ENCODE data around the gene TLE7.

DNA sequence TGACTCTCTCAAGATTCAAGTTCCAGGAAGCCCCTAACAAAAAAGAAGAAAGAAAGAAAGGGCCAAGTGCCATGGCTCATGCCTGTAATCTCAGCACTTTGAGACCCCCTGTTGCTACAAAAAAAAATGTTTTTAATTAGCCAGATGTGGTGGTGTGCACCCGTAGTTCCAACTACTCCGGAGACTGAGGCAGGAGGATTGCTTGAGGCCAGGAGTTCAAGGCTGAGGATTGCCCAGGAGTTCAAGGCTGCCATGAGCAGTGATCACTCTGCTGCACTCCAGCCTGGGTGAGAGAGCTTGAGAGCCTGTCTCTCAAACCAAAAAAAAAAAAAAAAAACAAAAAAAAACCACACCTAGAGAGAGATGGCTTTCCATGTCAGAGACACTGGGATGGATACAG lies 18.8 kb downstream of the TLE7 start:
- TF ChIP-seq, protein P1, sequence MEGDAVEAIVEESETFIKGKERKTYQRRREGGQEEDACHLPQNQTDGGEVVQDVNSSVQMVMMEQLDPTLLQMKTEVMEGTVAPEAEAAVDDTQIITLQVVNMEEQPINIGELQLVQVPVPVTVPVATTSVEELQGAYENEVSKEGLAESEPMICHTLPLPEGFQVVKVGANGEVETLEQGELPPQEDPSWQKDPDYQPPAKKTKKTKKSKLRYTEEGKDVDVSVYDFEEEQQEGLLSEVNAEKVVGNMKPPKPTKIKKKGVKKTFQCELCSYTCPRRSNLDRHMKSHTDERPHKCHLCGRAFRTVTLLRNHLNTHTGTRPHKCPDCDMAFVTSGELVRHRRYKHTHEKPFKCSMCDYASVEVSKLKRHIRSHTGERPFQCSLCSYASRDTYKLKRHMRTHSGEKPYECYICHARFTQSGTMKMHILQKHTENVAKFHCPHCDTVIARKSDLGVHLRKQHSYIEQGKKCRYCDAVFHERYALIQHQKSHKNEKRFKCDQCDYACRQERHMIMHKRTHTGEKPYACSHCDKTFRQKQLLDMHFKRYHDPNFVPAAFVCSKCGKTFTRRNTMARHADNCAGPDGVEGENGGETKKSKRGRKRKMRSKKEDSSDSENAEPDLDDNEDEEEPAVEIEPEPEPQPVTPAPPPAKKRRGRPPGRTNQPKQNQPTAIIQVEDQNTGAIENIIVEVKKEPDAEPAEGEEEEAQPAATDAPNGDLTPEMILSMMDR (conservative IDR thresholded peaks at IDR 0.05): no peak
- no peak for TF ChIP-seq EZH2 (IDR thresholded peaks at IDR 0.05; ENCODE audit: low read depth)
